Ascending aorta (tissue), 2 donors: ENCODE results near the gene CD247. TPM values are rescaled to one million over a fixed set of nuclear protein-coding genes. Genes with fewer than 3 reads are reported as not detected.
A peak's percentile ranks its signal among the peaks of the same experiment; 100 is the strongest.
"Not testable (repeated sequence)": the region's sequence is repeated elsewhere in the genome, so short reads cannot be mapped to it uniquely, and the experiment has no call there.

Experiments
- DNase-seq, 2 donors: peaks; one replicate each; pipeline ENCODE4 v3.0.0-alpha.2; 2019; ENCODE audit warnings: low spot score in 2 of 2
- H3K27ac ChIP-seq, 2 donors: fragments of 200-600 bp; sonication (generic); one replicate each; pipeline ENCODE4 v1.5.1; 2016 to 2017; ENCODE audit warnings: mild to moderate bottlenecking in 1 of 2
- H3K27me3 ChIP-seq: fragments of 200-600 bp; sonication (generic); one replicate; pipeline ENCODE4 v1.5.1; 2017
- H3K36me3 ChIP-seq, 2 donors: fragments of 200-600 bp; sonication (generic); one replicate each; pipeline ENCODE4 v1.5.1; 2016
- H3K4me1 ChIP-seq, 2 donors: fragments of 200-600 bp; sonication (generic); one replicate each; pipeline ENCODE4 v1.5.1; 2016 to 2017; ENCODE audit warnings: mild to moderate bottlenecking in 1 of 2
- H3K4me3 ChIP-seq, 2 donors: fragments of 200-600 bp; sonication (generic); one replicate each; pipeline ENCODE4 v1.5.1; 2016 to 2017; ENCODE audit warnings: mild to moderate bottlenecking in 1 of 2
- H3K9me3 ChIP-seq, 2 donors: fragments of 200-600 bp; sonication (generic); one replicate each; pipeline ENCODE4 v1.5.1; 2016
- intact Hi-C: fragments of 100-400 bp; cut with DNase I; formaldehyde crosslinking; loops from one replicate; pipeline ENCODE4 v1.15.1; 2023
- total RNA-seq: library from RNA; depleted of rRNA; stranded (reverse); fragments of >200 nt; gene quantifications from one replicate; pipeline ENCODE4 v1.1.0, GENCODE V29; 2016
- TF ChIP-seq, protein P1 (sequence below), 3 experiments: fragments of 200-600 bp in 2 of 3; fragments of 450-650 bp in 1 of 3; sonication (generic) in 2 of 3; IDR thresholded peaks; one replicate each; pipeline ENCODE4 v1.5.1; 2016 to 2019; ENCODE audit warnings: antibody characterized with exemption in 3 of 3, mild to moderate bottlenecking in 1 of 3, moderate library complexity in 1 of 3

The CD247 gene
- total RNA-seq, 1 donor from 2014 or later = 3.7 TPM

DNA sequence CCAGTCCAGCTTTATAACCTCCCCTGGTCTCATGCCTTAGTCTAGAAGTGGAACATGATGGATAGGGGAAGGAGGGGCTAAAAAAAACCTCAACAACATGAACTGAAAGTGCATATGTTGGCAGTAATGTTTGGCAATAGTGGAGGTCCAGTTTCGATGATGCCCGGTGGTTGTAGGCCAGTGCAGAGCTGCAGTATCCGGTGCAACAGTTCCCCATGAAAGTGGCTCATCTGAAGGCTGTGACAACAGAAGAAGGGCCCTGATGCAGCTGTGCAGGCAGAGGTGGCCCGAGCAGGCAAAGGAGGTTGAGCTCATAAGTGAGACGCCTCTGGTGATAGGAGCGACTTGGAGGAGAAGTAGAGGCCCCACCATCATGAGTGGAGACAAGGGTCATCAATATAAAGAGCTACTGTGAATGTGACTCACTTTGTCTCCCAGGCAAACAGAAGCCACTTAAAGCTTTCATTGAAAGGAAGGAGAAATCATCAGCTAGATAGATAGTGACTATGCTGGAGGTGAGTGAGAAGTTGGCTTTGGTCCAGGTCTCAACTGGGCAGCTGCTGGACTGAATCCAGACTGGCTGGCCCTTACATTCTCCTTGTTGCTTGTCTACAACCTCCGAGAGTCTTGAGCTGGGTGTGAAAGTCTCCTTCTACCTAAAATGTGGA, 45.4 kb upstream of the CD247 start:
- Histone ChIP-seq H3K36me3 (no peaks in the 10 kb centered on the region), H3K9me3 (no peaks in the 10 kb centered on the region), H3K4me1 (no peaks in the 10 kb centered on the region), H3K27ac (no peak overlapping the region), H3K4me3 (no peak overlapping the region), H3K27me3 (no peaks in the 10 kb centered on the region)
- DNase-seq = no peak
- intact Hi-C loops = no loop called here
- TF ChIP-seq, protein P1, sequence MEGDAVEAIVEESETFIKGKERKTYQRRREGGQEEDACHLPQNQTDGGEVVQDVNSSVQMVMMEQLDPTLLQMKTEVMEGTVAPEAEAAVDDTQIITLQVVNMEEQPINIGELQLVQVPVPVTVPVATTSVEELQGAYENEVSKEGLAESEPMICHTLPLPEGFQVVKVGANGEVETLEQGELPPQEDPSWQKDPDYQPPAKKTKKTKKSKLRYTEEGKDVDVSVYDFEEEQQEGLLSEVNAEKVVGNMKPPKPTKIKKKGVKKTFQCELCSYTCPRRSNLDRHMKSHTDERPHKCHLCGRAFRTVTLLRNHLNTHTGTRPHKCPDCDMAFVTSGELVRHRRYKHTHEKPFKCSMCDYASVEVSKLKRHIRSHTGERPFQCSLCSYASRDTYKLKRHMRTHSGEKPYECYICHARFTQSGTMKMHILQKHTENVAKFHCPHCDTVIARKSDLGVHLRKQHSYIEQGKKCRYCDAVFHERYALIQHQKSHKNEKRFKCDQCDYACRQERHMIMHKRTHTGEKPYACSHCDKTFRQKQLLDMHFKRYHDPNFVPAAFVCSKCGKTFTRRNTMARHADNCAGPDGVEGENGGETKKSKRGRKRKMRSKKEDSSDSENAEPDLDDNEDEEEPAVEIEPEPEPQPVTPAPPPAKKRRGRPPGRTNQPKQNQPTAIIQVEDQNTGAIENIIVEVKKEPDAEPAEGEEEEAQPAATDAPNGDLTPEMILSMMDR (IDR thresholded peaks at IDR 0.05) = no peak

DNA sequence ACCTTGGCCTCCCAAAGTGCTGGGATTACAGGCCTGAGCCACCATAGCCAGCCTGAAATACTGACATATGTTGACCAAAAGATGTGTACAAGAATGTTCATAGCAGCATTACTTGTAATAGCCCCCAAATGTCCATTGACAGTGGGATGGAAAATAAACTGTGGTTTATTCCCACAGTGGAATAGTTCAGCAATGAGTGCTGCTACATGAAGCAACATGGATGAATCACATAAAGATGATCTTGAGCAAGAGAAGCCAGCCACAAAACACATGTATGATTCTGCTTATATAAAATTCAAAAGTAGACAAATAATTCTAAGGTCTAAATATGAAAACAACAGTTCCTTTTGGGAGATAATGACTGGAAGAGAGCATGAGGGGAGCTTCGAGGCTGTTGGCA, 44.4 kb upstream of the CD247 start:
- Histone ChIP-seq H3K4me3 (no peak overlapping the region), H3K27ac (no peak overlapping the region), H3K4me1 (no peaks in the 10 kb centered on the region), H3K9me3 (no peaks in the 10 kb centered on the region), H3K36me3 (no peaks in the 10 kb centered on the region), H3K27me3 (no peaks in the 10 kb centered on the region)
- no peak for DNase-seq
- intact Hi-C loops = no loop called here
- TF ChIP-seq, protein P1 (IDR thresholded peaks at IDR 0.05) = no peak

DNA sequence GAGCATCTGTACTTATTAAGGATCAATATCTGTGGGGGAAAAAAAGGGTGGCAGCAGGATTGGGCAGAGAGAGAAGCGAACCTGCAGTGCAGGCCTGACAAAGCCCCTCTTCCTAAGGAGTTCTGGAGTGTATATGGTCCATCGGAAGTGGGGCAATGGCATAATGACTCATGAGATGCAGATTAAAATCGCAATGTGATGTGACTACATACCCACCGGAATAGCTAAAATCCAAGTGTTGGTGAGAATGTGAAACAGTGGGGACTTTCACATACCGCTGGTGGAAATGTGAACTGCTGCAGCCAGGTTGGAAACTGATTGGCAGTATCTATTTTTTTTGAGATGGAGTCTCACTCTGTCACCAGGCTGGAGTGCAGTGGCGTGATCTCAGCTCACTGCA, 43.4 kb upstream of the CD247 start:
- H3K27me3 ChIP-seq = no peaks in the 10 kb centered on the region
- no peaks in the 10 kb centered on the region for H3K9me3 ChIP-seq
- intact Hi-C loops = no loop called here
- no peak overlapping the region for H3K4me3 ChIP-seq
- H3K36me3 ChIP-seq = no peaks in the 10 kb centered on the region
- no peaks in the 10 kb centered on the region for H3K4me1 ChIP-seq
- H3K27ac ChIP-seq = no peak overlapping the region
- DNase-seq = no peak
- TF ChIP-seq, protein P1 (IDR thresholded peaks at IDR 0.05) = no peak

DNA sequence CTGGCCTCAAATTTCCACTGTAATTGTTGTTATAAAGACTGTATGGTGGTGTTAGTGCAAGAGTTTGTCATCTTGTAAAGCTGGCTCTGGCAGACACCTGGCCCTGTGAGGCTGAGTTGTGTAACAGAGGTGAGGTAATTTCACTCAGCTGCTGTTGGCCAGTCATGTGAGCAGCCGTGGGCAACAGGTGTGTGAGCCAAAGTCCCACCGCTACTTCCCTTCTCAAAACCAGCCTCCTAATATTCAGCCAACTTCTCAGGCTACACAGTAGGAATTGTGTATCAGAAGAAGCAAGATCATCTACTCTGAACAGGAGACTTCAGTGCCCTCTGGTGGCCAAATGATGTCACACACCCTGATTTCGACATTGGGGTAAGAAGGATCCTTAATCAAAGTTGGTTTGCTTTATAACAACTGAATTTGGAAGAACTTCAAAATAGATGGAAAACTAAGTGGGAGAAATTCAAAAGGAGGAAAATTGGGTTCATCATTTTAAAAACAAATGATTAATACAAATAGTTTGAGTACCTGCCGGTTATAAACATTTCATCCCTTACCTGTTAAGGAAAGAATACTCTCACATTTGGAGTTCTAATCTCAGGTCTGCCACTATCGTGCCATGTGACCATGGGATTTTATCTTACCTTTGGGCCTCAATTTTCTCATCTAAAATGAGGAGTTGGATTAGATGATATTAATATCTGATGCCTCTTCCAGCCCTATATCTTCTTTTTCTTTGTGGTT, 37.8 kb upstream of the CD247 start:
- Histone ChIP-seq H3K27ac (no peak overlapping the region), H3K4me1 (peaks cover 0 to 7% of the 10 kb centered on the region in 2 donors), H3K9me3 (no peaks in the 10 kb centered on the region), H3K36me3 (no peaks in the 10 kb centered on the region), H3K4me3 (no peak overlapping the region), H3K27me3 (no peaks in the 10 kb centered on the region)
- TF ChIP-seq, protein P1 (IDR thresholded peaks at IDR 0.05) = peak; percentile 74 to 85 (median 85)
- DNase-seq = peak in 1 of 2 donors; percentile 93
- intact Hi-C loops = loop anchor here (5.0 to 10.0 kb wide), 2 partner anchors 131 to 1929 kb away; partner anchors contain the start of gene SLC19A2

DNA sequence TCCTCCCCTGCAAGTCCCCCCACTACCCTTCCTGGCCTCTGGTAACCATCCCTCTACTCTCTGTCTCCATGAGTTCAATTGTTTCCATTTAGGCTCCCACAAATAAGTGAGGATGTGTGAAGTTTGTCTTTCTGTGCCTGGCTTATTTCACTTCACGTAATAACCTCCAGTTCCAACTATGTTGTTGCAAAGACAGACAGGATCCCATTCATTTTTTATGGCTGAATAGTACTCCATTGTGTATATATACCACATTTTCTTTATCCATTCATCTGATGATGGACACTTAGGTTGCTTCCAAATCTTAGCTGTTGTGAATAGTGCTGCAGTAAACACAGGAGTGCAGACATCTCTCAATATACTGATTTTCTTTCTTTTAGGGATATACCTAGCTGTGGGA, 36.7 kb upstream of the CD247 start:
- H3K4me1 ChIP-seq, H3K36me3 ChIP-seq, H3K27me3 ChIP-seq, DNase-seq, H3K27ac ChIP-seq, H3K4me3 ChIP-seq, H3K9me3 ChIP-seq: not testable (repeated sequence)
- intact Hi-C loops = loop anchor here (5.0 to 10.0 kb wide), 2 partner anchors 132 to 1930 kb away; partner anchors contain the start of gene SLC19A2
